Psoas muscle (tissue), 8 donors: ENCODE results near the gene ITGAL. TPM values are rescaled to one million over a fixed set of nuclear protein-coding genes. Genes with fewer than 3 reads are reported as not detected.

Experiments used
- ATAC-seq, 4 donors: fragments of 200-7000 bp; cut with Tn5 transposase; one replicate each; pipeline ENCODE4 v1.9.1; 2020; ENCODE audit warnings: moderate library complexity in 3 of 4, mild to moderate bottlenecking in 2 of 4
- DNase-seq, 2 donors: peaks; one replicate each; pipeline ENCODE4 v3.0.0-alpha.2; 2020
- H3K27ac ChIP-seq: fragments of 200-600 bp; one replicate; pipeline ENCODE4 v1.8.0; 2022
- H3K27me3 ChIP-seq, 3 donors: fragments of 200-600 bp in 1 of 3; one replicate each; pipeline versions ENCODE4 v1.6.1 to v1.8.0; 2013 to 2022; ENCODE audit warnings: low read length in 2 of 3, mild to moderate bottlenecking in 2 of 3, moderate library complexity in 1 of 3; ENCODE audit not compliant: insufficient read depth in 3 of 3
- H3K36me3 ChIP-seq, 2 donors: fragments of 200-600 bp in 1 of 2; one replicate each; pipeline versions ENCODE4 v1.6.1 to v1.8.0; 2013 to 2022; ENCODE audit warnings: low read depth in 1 of 2, mild to moderate bottlenecking in 1 of 2, moderate library complexity in 1 of 2; ENCODE audit not compliant: insufficient read depth in 1 of 2
- H3K4me1 ChIP-seq: fragments of 200-600 bp; one replicate; pipeline ENCODE4 v1.8.0; 2022
- H3K4me3 ChIP-seq: fragments of 200-600 bp; one replicate; pipeline ENCODE4 v1.8.0; 2022; ENCODE audit warnings: mild to moderate bottlenecking
- H3K9me3 ChIP-seq: fragments of 200-600 bp; one replicate; pipeline ENCODE4 v1.8.0; 2022
- WGBS, 3 donors: extraction: QIAGEN DNeasy Blood & Tissue Kit; methylation state at CpG; one replicate each; pipeline versions ENCODE4 v1.1.6 to v1.1.7; 2013; 5-methylcytosine and 5-hydroxymethylcytosine counted together
- intact Hi-C, 2 donors: fragments of 100-400 bp; cut with DNase I; formaldehyde crosslinking; loops; one replicate each; pipeline versions ENCODE4 v1.11.0 to v1.14.2; 2022
- polyA plus RNA-seq, 3 donors: library from polyadenylated mRNA; stranded (reverse); fragments of 200-250 nt; gene quantifications; one replicate each; pipeline ENCODE4 v1.2.3, GENCODE V29; 2013
- total RNA-seq, 4 donors: library from RNA; stranded (reverse); fragmentation: NEBNext Ultra II Directional in 2 of 4; extraction: Animal tissue kit (Norgen Biotek cat#: 25700) in 2 of 4; gene quantifications; one replicate each; pipeline versions ENCODE4 v1.2.1 to v1.2.4, GENCODE V29; 2021 to 2023
- TF ChIP-seq, protein P1 (sequence below): fragments of 200-600 bp; IDR thresholded peaks from one replicate; pipeline ENCODE4 v1.8.0; 2022; ENCODE audit warnings: antibody characterized with exemption
- donor health status: healthy with polysubstance abuse.
- donor health status: DM: no; HTN: no; CAD: no; lungs with moderate emphysema.
- donor health status: Bipolar disorder and iron deficiency.
- donor health status: healthy.
- donor health status: DM: yes; HTN: yes; CAD: no.
- donor health status: DM: no; HTN: no; CAD: no.
- donor health status: DM: no; HTN: no; CAD: no.
- donor health status: DM: yes; HTN: yes; CAD: no.

The ITGAL gene
- total and polyA plus RNA-seq, 7 donors, result 0.21 to 3.0 (median 1.1) TPM

DNA sequence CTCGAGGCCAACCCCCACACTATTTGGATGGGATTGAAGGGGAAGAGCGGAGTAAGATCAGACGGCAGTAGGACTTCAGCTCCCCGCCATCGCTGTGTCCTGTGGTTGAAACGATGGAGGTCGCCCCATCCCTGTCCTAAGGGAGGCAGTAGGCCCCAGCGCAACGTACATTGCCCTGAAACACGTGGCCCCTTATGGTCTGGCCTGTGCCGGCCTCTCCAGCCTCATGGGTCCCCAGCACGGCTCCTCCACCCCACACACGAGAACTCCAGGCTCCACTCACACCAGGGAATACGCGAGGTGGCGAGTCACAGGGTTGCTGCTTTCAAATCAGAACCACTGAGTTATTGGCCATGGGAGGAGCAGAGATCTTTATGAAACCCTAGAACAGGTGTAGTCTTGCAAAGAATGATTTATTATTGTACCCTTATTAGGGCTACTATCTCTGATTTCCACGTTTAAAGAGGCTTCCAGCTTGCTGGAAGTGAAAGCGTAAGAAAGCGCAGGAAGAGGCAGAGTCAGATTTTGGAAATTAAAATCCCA is 42.0 kb upstream of the ITGAL start:
- TF ChIP-seq, protein P1, sequence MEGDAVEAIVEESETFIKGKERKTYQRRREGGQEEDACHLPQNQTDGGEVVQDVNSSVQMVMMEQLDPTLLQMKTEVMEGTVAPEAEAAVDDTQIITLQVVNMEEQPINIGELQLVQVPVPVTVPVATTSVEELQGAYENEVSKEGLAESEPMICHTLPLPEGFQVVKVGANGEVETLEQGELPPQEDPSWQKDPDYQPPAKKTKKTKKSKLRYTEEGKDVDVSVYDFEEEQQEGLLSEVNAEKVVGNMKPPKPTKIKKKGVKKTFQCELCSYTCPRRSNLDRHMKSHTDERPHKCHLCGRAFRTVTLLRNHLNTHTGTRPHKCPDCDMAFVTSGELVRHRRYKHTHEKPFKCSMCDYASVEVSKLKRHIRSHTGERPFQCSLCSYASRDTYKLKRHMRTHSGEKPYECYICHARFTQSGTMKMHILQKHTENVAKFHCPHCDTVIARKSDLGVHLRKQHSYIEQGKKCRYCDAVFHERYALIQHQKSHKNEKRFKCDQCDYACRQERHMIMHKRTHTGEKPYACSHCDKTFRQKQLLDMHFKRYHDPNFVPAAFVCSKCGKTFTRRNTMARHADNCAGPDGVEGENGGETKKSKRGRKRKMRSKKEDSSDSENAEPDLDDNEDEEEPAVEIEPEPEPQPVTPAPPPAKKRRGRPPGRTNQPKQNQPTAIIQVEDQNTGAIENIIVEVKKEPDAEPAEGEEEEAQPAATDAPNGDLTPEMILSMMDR, result no peak
- Histone ChIP-seq H3K4me1 (peaks cover 18% of the 10 kb centered on the region), H3K36me3 (peaks cover 0 to 18% of the 10 kb centered on the region in 2 donors), H3K27me3 (no peaks in the 10 kb centered on the region), H3K4me3 (peak overlapping the region; percentile 73), H3K9me3 (no peaks in the 10 kb centered on the region), H3K27ac (peak overlapping the region; percentile 66)
- intact Hi-C loops, result loop anchor here in 1 of 2 donors (1.0 to 2.0 kb wide), 2 partner anchors 13 to 198 kb away; no protein-coding TSS in a partner anchor
- ATAC-seq (peak; percentile 33 to 54 (median 41)), DNase-seq (peak; percentile 35 to 63)
- 46 to 51% (median 50%) methylated on average over 19 of the region's 19 CpGs for WGBS, 3 donors

DNA sequence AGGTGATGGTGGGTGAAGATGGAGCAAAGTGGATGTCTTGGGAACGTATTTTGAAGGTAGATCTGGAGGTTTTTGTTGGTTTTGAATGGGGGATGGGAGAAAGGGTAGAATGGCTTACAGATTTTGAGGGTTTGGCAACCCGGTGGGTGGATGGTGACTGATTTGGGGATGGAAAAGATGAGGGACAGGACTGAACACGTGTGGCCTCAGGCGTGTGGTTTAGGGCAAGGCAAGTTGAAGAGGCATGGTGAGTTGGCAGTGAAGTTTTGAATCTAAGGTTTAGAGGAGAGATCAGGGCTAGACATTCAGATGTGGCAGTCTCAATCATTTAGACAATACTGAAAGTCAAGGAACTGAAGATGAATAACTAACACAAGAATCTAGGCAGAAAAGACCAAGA is 37.7 kb upstream of the ITGAL start:
- no peak for ATAC-seq
- Histone ChIP-seq H3K36me3 (no peaks in the 10 kb centered on the region), H3K27ac (no peak overlapping the region), H3K4me1 (peaks cover 7% of the 10 kb centered on the region), H3K9me3 (no peaks in the 10 kb centered on the region), H3K4me3 (no peak overlapping the region), H3K27me3 (no peaks in the 10 kb centered on the region)
- 69 to 70% (median 69%) methylated on average over 4 of the region's 4 CpGs for WGBS, 3 donors
- TF ChIP-seq, protein P1, result no peak
- intact Hi-C loops, result no loop called here
- DNase-seq, result no peak

DNA sequence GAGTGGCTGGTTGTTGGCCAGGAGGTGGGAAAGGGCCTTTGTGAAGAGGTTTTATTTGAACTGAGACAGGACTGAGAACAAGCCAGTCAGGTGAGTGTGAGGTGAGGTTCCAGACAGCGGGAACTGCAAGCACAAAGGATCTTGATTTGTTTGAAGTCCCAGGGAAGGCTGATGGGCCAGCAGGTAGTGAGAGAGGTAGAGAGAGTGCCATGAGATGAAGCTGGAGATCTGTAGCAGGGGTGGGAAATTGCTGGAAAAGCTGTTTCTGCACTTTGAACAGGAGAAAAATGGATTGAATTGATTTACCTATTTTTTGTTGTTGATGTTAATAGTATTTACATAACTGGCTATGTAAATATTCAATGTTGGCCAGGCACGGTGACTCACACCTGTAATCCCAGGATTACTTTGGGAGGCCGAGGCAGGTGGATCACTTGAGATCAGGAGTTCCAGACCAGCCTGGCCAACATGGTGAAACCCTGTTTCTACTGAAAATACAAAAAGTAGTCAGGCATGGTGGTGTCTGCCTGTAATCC is 35.0 kb upstream of the ITGAL start:
- H3K27ac ChIP-seq, result no peak overlapping the region
- WGBS, 3 donors, result 70 to 78% (median 72%) methylated on average over 3 of the region's 3 CpGs
- H3K36me3 ChIP-seq, result no peaks in the 10 kb centered on the region
- TF ChIP-seq, protein P1, result no peak
- no peak overlapping the region for H3K4me3 ChIP-seq
- intact Hi-C loops, result no loop called here
- no peaks in the 10 kb centered on the region for H3K4me1 ChIP-seq
- no peaks in the 10 kb centered on the region for H3K9me3 ChIP-seq
- no peak for ATAC-seq
- no peaks in the 10 kb centered on the region for H3K27me3 ChIP-seq
- no peak for DNase-seq

DNA sequence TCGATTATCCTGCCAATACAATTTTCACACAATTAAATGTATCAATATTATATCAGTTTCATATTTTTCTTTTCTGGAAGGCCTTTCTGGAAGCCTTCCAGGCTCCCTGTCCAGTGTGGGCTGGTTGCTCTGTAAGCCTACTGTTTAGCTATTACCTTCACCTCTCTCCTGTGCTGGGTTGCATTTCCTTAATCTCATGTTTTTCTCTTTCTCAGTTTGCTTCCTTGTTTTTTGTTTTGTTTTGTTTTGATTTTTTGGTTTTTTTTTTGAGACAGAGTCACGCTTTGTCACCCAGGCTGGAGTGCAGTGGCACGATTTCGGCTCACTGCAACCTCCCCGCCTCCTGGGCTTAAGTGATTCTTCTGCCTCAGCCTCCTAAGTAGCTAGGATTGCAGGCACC is 33.7 kb upstream of the ITGAL start:
- intact Hi-C loops, result no loop called here
- no peak for ATAC-seq
- Histone ChIP-seq H3K4me3 (no peak overlapping the region), H3K4me1 (peaks cover 8% of the 10 kb centered on the region), H3K9me3 (no peaks in the 10 kb centered on the region), H3K36me3 (peaks cover 0 to 11% of the 10 kb centered on the region in 2 donors), H3K27me3 (no peaks in the 10 kb centered on the region), H3K27ac (no peak overlapping the region)
- TF ChIP-seq, protein P1, result no peak
- 87 to 91% (median 89%) methylated on average over 5 of the region's 5 CpGs for WGBS, 3 donors
- no peak for DNase-seq
